ENCODE data around the gene ITIH1. TPM values are rescaled to one million over a fixed set of nuclear protein-coding genes. Genes with fewer than 3 reads are reported as not detected.

Gene ITIH1
- total RNA-seq, 1 experiment from 2014 or later: not detected

DNA sequence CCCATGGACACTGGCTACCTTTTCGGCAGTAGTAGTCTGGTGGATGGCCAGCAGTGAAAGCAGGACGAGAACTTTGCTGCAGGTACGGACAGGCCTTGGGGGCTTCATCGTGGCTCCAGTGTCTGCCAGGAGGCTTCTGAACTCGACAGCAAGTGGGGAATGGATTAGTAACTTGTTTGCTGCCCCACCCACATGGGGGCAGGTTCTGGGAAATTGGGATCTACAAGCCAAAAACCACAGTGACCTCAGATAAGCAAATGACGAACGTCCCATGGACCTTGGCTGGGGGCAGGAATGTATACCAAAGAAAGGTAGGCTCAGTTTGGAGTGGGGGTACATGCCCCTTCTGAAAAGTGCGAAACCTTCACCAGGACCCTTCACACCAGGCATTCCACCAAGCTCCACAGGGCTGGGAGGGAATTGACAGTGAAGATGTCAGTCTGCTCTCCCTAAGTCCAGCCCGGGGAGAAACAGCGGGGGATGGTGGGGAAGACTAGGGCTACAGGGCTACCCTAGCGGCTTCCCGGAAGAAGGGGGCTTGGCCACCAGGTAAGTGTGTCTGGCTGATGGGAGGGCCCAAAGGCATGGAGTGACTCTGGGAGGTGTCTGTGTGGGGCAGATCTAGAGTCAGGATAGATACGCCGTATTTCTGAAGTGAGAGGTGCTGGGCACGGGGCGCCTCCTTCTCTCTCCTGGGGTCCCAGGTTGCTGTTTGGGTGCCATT is 53.3 kb downstream of the ITIH1 start, which contains the start of gene ITIH4:
ITIH4 (minus strand) TSS at position 138 of the 724 bp plus-strand sequence; CDS start at position 108, 30 bp downstream.
- no CpG with 5 or more reads among the region's 16 CpGs for WGBS (ENCODE audit: extremely low coverage, insufficient read length, low lambda C conversion rate)
- H3K36me3 Mint-ChIP-seq (ENCODE audit: insufficient read depth in 1 of 3, low read depth in 3 of 3): no peaks in the 10 kb centered on the region; a peak in 1 of 7 replicates
- Histone ChIP-seq H3T11ph (ENCODE audit: low read length) (no peak within 1 kb of the TSS), H2BK20ac (ENCODE audit: low read depth, low read length, poor library complexity, severe bottlenecking) (no peak within 1 kb of the TSS), H4K20me1 (ENCODE audit: control insufficient read depth, insufficient read depth, insufficient read length) (no peaks in the 10 kb centered on the region), H2AFZ (ENCODE audit: low read length) (no peak within 1 kb of the TSS), H3K27me3 (ENCODE audit: insufficient read depth, low read length) (no peaks in the 10 kb centered on the region; the same call in 1 of the 2 replicates), H3K23me2 (ENCODE audit: insufficient read length, low read depth, low read length, poor library complexity, severe bottlenecking) (no peaks in the 10 kb centered on the region), H2AK5ac (ENCODE audit: insufficient read length, low read length) (no peak within 1 kb of the TSS), H3K14ac (ENCODE audit: insufficient read depth, low read length) (no peak within 1 kb of the TSS), H2BK15ac (ENCODE audit: low read depth, low read length) (no peak within 1 kb of the TSS), H3K79me2 (ENCODE audit: insufficient read depth, low read length) (no peaks in the 10 kb centered on the region), H3K4me1 (ENCODE audit: insufficient read depth, low read length) (no peaks in the 10 kb centered on the region), H3K27ac (ENCODE audit: insufficient read length, low read depth, low read length) (no peak within 1 kb of the TSS), H3K9ac (ENCODE audit: extremely low read depth, insufficient read length, low read length) (no peak within 1 kb of the TSS), H4K91ac (ENCODE audit: insufficient read length, low read depth, low read length) (no peak within 1 kb of the TSS), H2BK12ac (ENCODE audit: insufficient read length, low read depth, low read length) (no peak within 1 kb of the TSS), H2BK5ac (ENCODE audit: insufficient read length, low read length) (no peak within 1 kb of the TSS), H4K5ac (ENCODE audit: insufficient read length, low read depth, low read length) (no peak within 1 kb of the TSS), H3K4ac (ENCODE audit: low read depth, low read length) (no peak within 1 kb of the TSS), H3K4me2 (ENCODE audit: insufficient read depth, insufficient read length, low read length) (no peak within 1 kb of the TSS), H3K79me1 (ENCODE audit: insufficient read depth, low read depth, low read length, poor library complexity, severe bottlenecking) (no peaks in the 10 kb centered on the region), H3K9me3 (ENCODE audit: control insufficient read depth, low read depth, low read length) (no peaks in the 10 kb centered on the region), H4K8ac (replicated peaks; ENCODE audit: insufficient read length, low read depth, low read length) (no peak within 1 kb of the TSS), H3K56ac (ENCODE audit: insufficient read length, low read depth, low read length) (no peak within 1 kb of the TSS), H3K18ac (ENCODE audit: insufficient read length, low read depth, low read length) (no peak within 1 kb of the TSS), H2BK120ac (ENCODE audit: low read depth, low read length, poor library complexity, severe bottlenecking) (no peak within 1 kb of the TSS), H3K23ac (ENCODE audit: insufficient read length, low read depth, low read length) (no peak within 1 kb of the TSS)
- no peaks in the 10 kb centered on the region for H3K9me3 Mint-ChIP-seq
- peak within 1 kb of the TSS in 2 of 3 experiments; percentile 68 to 80; a peak in 2 of 7 replicates for H3K27ac Mint-ChIP-seq
- H3K27me3 Mint-ChIP-seq (ENCODE audit: low read depth): no peaks in the 10 kb centered on the region; the same call in 1 of the 2 replicates
- DNase-seq: no peak
- peaks cover 21 to 35% of the 10 kb centered on the region in 2 experiments for H3K4me1 Mint-ChIP-seq
- TF ChIP-seq, protein P1, sequence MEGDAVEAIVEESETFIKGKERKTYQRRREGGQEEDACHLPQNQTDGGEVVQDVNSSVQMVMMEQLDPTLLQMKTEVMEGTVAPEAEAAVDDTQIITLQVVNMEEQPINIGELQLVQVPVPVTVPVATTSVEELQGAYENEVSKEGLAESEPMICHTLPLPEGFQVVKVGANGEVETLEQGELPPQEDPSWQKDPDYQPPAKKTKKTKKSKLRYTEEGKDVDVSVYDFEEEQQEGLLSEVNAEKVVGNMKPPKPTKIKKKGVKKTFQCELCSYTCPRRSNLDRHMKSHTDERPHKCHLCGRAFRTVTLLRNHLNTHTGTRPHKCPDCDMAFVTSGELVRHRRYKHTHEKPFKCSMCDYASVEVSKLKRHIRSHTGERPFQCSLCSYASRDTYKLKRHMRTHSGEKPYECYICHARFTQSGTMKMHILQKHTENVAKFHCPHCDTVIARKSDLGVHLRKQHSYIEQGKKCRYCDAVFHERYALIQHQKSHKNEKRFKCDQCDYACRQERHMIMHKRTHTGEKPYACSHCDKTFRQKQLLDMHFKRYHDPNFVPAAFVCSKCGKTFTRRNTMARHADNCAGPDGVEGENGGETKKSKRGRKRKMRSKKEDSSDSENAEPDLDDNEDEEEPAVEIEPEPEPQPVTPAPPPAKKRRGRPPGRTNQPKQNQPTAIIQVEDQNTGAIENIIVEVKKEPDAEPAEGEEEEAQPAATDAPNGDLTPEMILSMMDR (conservative IDR thresholded peaks at IDR 0.05): no peak
- no peak within 1 kb of the TSS for H3K4me3 Mint-ChIP-seq
